ENCODE measurements around the gene EHD3. TPM values are rescaled to one million over a fixed set of nuclear protein-coding genes. Genes with fewer than 3 reads are reported as not detected.

Gene EHD3
- total RNA-seq, 1 donor from 2014 or later, result 3.7 TPM

DNA sequence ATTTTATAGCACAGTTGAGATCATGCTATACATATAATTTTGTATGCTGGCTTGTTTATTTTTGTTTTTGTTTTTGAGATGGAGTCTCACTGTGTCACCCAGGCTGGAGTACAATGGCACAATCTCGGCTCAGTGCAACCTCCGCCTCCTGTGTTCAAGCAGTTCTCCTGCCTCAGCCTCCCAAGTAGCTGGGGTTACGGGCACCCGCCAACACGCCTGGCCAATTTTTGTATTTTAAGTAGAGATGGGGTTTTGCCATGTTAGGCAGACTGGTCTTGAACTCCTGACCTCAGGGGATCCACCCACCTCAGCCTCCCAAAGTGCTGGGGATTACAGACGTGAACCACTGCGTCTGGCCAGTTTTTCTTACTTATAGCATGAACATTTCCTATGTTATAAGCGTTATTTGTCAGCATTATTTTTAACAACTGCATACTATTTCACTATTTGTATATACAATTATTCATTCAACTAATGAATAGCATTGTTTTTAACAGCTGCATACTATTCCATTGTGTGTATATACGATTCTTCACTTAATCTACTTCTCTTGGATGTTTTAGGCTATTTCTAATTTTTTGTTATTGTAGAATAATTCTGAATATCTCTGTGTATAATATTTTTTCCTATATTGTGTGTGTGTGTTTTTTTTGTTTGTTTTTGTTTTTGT, 3.5 kb downstream of the EHD3 start:
- no peak for DNase-seq

DNA sequence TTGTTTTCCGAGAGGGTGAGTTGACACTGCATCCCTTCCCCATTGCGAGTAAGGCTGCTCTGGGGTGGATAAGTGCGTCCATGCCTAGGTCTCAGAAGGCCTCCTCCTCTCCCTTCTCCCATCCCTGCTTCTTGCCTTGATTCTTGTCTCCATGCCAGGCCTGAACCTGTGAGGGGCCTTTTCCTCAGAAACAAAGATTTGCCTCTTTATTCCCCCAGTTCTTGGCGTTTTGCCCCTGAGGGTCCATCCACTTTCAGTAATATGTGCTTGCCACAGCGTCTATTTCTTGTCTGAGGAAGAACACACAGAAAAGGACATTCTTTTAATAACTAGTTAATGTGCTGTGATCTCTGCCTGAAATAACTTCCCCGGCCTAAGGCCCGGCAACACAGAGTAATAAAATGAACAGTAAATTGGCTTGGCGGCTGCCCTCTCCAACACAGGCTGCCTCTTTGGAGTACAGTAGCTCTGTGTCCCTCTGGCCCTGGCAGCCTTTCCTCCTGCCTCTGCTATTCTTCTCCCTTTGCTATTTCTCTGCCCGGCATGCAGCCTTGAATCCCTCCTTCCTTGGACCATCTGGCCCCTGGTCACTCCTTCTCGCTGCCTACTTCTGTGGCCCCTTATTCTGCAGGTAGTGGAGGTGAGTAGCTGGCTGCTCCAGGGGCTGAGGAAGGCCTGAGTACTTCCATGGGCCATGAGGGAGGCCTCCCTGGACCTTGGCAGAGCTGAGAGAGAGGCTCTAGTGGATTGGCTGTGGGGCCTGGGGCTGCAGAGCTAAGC, 4.4 kb downstream of the EHD3 start:
- DNase-seq, result no peak

DNA sequence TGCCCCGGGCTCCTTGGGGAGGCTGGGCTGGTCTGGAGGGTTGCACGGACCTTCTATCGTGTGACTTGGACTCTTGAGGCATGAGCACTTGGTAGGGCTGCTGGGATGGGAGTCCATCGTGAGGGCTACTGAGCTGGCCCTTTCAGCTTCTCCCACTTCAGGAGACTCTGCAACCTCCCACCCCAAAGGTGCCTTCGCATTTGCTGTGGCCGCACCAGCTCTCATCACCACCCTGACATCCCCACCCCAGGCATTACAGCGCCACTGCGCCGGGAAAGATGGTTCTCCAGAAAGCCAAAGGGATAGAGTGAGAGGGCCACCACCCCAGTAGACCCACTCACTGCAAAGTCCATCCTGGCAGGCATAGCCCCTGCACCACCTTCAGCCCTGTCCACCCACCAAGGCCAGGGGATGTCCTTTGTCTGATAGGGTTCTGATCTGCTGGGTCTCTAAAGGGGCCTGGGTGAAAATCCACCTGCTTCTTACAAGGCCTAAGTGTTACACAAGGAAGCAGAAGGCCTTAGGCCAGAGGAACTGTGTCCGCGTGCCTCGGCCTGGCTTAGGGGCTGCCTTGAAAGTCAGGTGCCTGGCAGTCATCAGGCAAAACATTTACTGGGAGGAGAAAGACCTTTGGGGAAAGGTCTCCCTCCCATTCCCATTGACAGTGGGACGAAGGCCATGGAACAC, 5.1 kb downstream of the EHD3 start:
- DNase-seq, result no peak

DNA sequence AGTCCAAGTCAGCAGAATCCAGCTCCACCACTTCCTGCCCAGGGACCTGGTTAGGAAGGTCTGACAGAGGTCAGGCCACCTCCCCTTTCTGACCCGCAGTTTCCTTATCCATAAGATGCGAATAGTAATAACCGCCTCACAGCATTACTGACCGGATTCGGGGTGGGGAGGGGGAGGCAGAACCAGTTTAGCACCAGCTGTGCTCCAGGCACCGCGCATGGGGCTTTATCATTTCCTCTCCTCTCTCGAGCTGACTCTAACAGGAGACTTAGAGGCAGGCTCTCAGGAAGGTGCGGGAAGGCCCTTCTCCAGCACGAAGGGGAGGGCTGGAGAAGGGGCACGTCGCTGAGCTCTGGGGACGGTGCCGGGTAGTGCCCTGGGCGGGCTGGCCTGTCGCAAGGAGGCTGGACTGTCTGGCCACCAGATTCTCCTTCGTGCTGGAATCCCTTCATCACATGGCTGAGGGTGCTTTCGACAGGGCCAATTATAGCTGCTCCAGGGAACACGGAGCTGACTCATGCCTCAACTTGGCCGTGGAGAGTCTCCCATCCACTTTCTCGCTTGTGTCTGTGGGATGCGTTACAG, 5.7 kb downstream of the EHD3 start:
- DNase-seq, result no peak

DNA sequence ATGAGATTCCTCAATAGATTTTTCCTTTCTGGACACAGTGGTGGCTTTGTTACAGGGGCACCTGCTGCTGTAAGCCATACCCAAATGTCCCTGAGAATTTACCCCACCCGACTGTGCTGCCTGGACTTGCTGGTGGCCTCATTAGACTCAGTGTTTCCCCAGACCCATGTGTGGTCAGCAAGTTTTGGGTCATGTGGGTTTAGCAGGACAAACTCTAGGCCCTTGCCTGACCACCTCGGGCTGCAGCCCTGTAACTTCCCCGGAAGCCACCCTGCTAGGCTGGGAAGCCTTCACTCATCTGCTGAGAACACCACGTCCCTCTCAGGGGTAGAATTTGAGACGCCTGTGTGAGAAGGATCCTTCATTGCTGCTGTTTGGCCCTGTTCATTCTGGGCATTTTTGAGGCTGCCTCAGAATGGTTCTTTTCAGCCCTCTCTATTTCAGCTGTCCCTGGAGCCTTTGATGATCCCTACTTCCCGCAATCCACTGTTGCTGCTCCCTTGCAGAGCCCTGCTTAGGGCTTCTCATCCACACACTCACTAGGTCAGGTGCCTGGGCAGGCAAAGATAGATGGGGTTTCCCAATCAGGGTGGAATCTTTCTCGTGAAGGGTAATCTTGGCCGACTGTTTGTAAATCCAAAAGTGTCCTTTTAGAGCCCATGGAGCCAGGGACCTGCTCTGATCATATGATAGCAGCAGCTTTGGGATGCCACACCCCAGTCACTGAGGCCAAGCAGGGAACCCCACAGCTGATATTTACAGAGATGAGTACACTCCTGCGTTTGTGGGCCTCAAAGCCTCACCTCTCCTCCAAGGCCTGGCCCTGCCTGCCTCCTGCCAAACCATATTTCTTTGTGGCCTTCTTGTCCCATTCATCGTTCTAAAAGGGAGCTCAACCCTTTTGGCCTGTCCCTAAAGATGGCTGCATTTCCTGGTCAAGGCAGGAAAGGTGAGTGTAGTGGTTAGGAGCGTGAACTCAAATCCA, 6.7 kb downstream of the EHD3 start:
- DNase-seq, result no peak

DNA sequence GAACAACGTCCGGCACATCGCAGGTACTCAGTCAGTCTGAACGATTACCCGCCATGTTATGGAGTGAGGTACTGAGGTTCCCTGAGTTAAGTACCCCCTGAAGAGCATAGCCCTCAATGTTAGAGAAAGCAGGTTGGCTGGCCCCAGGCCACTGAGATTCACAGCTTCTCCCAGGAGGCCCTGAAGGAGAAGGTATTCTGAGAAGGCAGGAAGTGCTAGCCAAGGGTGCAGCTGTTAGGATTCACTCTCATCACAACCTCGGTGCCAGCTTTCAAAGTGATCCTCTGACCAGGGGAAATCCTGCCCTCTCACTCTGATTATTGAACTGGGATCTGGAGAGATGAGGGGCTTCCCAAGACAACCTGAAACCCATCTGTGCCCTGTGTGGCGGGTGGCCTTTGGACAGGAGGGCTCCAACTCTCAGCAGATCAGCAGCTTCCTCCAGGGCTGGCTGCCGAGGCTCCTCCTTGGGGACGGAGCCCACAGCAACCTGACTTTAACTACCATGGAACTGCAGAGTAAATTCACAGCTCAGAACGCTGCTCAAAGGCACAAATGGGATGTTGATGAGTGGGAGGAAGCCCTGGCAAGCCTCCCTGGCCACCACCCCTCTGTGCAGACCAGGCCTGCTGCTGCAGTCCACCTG, 7.8 kb downstream of the EHD3 start:
- DNase-seq, result no peak

DNA sequence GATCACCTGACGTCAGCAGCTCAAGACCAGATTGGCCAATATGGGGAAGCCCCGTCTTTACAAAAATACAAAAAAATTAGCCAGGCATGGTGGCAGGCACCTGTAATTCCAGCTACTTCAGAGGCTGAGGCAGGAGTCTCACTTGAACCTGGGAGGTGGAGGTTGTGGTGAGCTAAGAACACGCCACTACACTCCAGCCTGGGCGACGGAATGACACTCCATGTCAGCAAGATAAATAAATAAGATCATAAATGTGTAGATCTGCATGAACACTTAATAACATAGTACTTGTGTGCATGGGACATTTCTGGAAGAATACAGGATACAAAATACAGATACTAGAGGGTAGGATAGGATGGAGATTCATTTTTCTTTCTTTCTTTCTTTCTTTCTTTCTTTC, 9.1 kb downstream of the EHD3 start:
- DNase-seq, result no peak

DNA sequence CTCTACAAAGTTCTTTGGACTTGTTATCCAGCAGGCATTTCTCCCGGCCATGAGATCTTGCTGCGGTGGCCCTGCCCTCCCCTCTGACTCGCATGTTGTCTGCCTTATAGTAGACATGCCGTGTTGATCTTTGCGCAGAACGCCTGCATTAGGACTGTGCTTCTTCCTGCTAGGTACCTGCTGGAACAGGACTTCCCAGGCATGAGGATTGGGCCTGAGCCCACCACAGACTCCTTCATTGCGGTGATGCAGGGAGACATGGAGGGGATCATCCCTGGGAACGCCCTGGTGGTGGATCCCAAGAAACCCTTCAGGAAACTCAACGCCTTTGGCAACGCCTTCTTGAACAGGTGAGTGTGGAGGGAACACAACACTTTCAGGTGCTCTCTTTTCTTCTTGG, 10.1 kb downstream of the EHD3 start:
- DNase-seq, result no peak

DNA sequence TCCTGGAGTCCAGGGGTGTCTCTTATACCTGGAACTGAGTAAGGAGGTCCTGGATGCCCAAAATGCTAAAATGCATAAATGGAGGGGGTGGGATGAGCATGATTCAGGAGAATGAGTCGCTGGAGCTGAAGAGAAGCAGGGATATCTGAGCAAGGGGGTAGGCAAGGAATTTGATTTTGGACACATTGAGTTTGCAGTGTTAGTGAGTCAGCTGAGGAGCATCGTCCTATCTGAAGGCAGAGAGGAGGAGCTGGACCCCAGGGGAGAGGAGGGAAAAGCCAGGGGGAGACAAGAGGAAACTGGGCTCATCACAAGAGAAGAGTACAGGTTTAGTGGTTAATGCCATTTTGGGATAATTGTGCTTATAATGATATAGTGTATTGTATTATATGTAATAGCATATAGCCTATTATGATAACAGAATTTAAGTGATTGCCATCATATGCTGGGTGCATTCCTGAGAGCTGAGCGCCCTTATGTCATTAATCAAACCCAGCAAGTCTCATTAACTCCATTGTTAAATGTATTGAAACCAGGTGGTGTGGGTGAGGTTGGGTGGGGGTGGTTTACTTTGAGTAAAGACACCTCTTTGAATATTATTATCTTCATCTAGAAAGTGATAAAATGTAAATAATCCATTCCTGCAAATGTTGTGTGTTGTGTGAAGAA, 12.4 kb downstream of the EHD3 start:
- DNase-seq, result no peak

DNA sequence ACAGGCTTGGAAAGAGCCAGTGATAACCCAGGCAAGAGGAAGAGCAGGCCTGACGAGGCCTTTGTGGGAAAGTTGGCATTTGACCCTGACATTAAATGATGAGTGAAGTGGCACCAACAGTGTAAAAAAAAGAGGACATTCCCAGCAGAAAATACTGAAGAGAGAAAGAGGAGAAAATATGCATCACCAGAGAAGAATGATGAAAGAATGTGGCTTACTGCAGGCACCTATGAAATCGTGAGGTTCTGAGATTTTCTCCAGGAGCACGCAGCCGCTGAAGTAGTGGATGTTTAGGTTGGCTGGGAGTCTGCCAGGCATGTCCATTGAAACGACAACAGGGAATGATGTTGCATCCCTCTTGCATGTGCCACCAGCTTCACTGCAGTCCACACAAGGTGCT, 13.8 kb downstream of the EHD3 start:
- DNase-seq, result no peak

DNA sequence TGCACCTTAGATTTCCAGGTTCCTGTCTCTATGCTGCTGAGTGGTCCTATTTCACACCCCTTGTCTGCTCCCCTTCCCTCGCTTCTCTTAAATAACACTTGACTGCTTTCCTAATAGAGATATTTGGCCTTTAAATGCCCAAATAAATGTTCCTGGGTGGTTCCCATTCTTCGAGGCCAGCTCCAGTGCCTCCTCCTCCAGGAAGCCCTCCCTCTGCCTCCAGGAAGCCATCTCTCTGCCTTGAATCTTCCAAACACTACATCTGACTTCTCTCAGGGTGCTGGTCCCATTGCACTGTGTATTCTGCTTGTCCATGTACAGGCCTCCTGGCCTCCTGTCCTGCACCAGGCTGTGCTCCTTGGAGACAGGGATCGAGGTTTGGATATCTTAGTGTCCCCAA, 14.2 kb downstream of the EHD3 start:
- no peak for DNase-seq

DNA sequence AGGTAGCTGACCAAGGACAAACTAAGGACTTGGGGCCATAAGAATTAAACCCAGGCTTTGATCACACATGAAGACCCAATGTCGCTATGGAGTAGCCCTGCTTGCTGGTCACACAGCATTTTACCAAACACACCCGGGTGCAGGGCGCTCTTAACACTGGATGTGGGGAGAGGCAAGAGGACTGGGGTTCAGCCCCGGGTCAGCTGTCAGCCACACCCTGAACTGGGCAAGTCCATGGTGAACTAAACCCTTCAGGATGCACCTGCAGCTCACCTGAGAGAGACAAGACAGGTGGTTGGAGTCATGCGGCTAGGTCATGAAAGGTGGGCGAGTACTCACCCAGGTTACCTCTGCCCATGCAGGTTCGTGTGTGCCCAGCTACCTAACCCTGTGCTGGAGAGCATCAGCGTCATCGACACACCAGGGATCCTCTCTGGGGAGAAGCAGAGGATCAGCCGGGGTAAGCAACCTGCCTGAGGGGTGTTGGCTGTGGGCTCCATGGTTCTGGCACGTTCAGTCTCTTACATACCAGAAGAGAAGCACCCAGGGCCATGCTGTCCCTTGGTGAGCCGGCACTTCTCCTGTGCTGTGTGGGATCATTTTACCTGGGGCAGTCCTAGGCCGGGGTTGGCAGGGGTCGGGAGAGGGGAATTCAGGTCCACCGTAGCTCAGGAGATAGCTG, 15.2 kb downstream of the EHD3 start:
- DNase-seq, result no peak

DNA sequence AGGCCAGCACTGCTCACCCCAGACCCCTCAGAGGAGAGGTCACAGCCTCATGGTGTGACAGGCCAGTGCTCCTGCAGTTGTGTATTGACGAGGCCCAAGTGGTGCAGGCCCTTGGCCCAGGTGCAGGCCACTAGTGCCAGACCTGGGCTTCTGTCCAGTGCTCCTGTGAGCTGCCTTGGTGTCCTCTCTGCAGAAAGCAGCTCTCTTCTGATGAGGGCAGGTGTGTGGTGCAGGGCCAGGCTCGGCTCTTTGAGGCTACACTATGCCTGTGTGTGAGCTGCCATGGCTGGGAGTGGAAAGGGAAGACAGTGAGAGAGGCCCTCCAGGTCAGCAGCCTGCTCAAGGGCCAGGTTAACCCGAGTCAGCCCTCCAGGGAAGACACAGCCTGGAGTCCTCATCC, 17.1 kb downstream of the EHD3 start:
- DNase-seq, result no peak

DNA sequence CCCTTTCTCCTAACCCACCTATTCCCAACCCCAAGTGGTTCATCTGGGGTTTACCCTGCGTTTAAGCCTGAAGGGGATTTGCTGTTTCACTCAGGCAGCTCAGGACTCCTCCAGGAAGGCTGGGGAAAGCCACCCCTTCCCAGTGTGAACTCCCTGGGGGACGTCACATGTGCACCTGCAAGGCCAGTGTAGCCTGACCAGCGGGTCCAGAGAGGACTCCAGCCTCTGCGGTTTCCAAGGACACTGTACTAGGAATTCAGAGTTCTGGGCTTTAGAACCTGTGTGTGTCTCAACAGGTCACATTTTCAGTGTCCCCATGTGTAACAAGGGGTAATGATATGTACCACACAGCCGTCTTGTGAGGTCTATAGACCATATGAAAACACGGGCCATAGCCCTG, 17.9 kb downstream of the EHD3 start:
- DNase-seq, result no peak

DNA sequence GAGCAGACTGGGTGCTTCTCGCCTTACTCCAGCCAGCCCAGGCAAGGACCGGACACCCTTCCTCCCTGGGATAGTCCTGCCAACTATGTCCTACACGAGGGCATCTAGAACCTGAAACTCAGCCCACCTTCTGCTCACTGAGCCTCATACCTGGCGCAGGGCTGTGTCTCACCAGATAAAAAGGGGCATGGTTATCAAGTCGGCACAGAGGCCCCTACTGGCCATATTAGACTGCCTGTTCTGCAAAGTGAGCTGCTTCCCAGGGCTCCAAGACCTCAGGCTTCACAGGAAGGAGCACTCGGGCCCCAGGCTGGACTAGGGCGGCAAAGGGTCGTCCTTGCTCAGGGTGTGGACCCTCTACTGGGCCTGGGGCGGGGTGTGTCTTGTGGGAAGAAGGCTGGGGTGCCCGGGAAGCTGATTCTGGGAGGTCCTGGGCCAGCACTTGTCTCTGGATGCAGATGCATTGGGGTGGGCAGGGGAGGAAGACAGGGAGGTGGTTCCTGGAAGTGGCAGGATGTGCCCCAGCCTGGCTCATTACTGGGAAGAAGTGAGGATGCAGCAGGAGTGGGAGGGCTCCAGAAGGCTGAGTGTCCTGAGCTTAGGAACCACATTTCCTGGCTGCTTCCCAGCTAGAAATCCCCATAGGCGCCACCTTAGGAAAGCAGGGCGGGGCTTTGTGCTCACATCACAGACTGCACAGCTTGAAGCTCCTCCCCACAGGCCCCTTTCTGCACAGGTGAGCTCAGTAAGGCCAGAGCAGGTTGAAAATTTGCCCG, 19.6 kb downstream of the EHD3 start:
- DNase-seq, result no peak

DNA sequence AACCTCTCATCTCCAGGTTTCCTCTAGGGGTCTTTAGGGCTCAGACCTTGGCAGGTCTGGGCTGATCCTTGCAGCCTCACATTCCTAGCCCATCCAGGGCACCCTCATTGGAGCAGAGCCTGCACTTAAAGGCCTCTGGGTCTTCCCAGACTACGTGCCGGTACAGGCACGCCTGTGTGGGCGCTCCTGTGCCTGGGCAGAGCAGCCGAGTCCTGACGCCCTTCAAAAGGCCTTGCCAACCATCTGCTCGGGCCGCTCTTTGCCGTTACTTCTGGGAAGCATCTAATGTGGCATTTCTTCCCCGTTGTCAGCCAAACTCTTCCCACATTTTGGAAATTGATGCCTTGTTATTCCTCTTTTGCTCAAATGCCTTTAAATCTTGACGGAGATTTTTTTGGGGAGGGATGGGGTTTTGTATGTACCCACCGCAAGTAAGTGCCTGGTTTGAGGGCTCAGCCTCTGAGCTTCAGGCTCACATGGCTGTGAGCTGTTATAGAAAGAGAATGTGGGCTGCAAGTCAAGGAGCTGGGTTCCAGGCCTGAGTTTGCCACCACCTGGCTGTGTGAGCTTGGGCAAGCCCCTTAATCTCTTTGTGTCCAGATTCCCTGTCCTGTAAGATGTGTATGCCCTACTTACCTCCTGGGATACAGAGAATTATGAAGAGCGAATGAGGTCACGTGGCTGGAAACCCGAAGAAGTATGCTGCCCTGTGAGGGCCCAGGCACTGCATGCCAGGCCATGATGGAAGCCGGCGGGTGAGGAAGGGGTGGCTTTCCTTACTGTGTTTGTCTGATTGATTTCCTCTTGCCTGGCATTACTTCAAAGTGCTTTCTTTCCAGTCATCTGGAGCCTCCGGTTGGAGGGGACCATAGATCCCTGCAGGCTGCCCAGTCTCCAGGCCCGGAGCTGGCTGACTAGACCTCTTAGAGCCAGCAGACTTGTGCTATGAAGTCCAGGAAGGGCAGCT, 20.6 kb downstream of the EHD3 start:
- DNase-seq, result no peak

DNA sequence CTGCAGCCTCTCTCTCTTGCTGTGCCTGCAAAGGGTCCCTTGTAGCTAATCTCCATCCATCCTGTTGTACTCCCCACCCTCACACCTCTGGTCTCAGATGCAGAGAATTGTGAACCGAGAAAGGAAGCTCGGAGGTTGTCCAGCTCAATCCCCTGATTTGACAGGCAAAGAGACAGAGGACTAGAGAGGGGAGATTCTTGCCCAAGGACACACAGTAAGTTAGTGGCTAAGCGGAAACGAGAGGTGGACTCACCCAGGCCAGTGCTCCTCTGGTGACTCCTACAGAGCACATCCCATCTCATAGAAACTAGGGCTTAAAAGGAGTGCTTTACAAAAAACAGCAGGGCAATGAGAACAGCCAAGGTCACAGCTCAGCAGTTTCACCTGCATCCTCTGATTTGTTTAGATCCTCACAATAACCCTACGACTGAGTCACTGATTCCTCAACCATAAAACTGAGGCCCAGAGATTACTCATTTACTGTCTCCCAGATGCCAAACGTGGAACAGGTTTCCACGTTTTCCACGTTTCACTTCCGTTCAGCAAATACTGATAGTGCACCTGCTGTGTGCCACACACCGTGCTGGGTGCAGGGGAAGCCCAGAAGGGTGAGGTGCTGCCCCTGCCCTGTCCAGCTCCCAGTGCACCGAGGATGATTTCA, 22.1 kb downstream of the EHD3 start:
- DNase-seq, result no peak

Measured in skin of body (tissue), 2 donors.